GM19025 (cell line): ENCODE measurements around the gene KLHDC2.
"Not testable (repeated sequence)": the region's sequence is repeated elsewhere in the genome, so short reads cannot be mapped to it uniquely, and the experiment has no call there.

Experiments used
- ATAC-seq: cut with Tn5 transposase; IDR thresholded peaks from one replicate; pipeline ENCODE4 v1.9.1; 2021; ENCODE audit warnings: mild to moderate bottlenecking, low read depth, moderate library complexity; ENCODE audit not compliant: unreplicated experiment

The KLHDC2 gene

DNA sequence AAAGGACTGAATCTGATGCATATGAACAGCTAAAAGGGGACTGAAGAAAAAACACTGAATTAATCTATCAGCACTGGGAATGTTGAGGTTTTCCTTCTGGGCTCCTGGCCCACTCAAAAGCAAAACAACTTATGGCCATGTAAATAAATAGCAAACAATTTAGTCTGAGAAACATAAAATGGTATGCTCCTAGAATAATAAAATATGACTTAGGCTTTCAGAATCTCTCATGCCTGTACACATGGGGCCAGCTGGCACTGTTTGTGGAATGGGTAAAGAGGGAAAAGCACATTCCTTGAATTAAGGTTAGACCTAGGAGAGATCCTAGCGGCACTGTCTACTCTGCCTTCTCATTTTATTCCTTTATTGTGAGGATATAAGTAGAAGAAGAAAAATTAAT is 6.2 kb downstream of the KLHDC2 start:
- ATAC-seq, result no peak

GRCh38 chr14:49778421-49778820 is 10.5 kb downstream of the KLHDC2 start:
- no peak for ATAC-seq

- ATAC-seq, result not testable (repeated sequence)
Observed at GRCh38 chr14:49781040-49781439, 13.1 kb downstream of the KLHDC2 start.

- ATAC-seq, result no peak
Observed at GRCh38 chr14:49783394-49784014, 15.6 kb downstream of the KLHDC2 start.

DNA sequence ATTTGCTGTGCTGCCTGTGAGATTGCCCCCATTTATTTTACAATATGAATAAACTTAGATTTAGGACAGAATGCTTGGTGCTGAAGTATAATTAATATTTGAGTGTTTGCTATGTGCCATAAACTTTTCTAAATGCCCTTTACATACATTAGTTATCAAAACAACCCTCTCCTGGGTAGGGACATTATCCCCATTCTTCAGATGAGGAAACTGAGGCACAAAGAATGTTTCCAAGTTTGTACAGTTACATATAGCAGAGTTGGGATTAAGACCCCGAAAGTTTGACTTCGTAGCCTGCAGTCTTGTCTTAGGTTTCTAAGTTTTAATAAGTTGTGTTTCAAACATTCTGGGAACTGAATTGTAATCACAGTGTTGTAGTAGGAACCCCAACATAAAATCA is 18.4 kb downstream of the KLHDC2 start:
- no peak for ATAC-seq

DNA sequence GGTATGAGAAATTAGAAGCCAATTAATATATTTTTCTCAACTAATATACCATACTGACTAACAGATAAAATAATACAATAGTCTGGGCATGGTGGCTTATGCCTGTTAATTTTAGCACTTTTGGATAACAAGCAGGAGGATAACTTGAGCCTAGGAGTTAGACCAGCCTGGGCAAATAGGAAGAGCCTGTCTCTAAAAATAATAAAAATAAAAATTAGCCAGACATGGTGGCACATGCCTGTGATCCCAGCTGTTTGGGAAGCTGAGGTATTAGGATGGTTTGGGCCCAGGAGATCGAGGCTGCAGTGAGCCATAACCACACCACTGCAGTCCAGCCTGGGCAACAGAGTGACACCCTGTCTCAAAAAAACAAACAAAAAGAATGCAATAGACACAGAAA is 24.7 kb downstream of the KLHDC2 start:
- no peak for ATAC-seq

GRCh38 chr14:49796025-49796424 is 28.1 kb downstream of the KLHDC2 start:
- no peak for ATAC-seq

DNA sequence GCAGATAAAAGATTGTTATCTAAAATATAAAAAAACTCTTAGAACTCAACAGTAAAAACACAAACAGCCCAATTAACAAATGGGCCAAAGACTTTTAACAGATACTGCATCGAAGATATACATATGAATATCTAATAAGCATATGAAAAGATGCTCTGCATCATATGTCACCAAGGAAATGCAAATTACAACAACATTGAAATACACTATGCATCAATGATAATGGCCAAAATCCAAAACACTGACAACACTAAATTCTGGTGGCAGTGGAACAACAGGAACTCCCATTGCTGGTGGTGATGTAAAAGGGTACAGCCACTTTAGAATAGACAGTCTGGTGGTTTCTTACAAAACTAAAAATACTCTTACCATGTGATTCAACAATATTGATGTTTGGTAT is 40.8 kb downstream of the KLHDC2 start:
- ATAC-seq, result no peak

DNA sequence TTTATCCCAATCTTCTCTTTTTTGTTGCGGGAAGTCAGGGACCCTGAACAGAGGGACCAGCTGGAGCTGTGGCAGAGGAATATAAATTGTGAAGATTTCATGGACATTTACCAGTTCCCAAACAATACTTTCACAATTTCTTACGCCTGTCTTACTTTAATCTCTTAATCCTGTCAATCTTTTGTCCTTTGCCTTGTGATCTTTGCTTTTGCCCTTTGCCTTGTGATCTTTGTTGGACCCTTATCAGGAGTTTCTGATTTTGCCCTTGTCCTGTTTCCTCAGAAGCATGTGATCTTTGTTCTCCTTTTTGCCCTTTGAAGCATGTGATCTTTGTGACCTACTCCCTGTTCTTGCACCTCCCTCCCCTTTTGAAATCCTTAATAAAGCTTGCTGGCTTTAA is 48.2 kb downstream of the KLHDC2 start:
- ATAC-seq, result not testable (repeated sequence)

- ATAC-seq, result no peak
Observed at GRCh38 chr14:49816844-49817243, 48.9 kb downstream of the KLHDC2 start.

GRCh38 chr14:49820176-49820575 is 52.2 kb downstream of the KLHDC2 start:
- no peak for ATAC-seq

DNA sequence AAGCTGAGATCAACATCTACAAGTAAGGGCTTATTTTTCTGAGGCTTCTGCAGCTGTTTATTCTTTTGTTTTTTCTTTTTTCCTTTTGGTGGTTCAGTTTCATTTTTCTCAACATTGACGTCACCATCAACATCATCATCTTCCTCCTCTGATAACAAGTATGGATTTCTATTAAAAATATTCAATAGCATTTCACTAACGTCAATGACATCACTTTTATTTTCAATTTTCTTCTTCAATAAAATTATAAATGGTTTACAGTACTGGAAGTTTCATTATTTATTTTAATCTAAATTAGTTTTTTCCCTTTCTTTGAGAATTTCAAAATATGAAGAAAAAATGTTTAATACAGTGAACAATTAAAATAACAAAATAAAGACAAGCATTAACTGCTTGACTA is 60.7 kb downstream of the KLHDC2 start:
- no peak for ATAC-seq
